Measurements from ENCODE around the gene USH1C.

GRCh38 chr11:17593466-17594245 lies 49.4 kb upstream of the USH1C start:
- TF ChIP-seq EZH2phosphoT487 (IDR thresholded peaks at IDR 0.05; ENCODE audit: insufficient read depth, low read depth) = no peak
- no peak for TF ChIP-seq EZH2 (IDR thresholded peaks at IDR 0.05; ENCODE audit: insufficient read depth, poor library complexity, severe bottlenecking)
